GM12874 (cell line): ENCODE results near the gene TRIM23.
A peak's percentile ranks its signal among the peaks of the same experiment; 100 is the strongest.

Experiments
- CTCF ChIP-seq: IDR thresholded peaks from 2 replicates; pipeline ENCODE4 v1.5.1; 2011; ENCODE audit warnings: low read depth, mild to moderate bottlenecking, control low read depth, low read length, moderate library complexity; ENCODE audit not compliant: insufficient read depth

Gene TRIM23

GRCh38 chr5:65646938-65647337 is 22.8 kb upstream of the TRIM23 start:
- no peak for TF ChIP-seq CTCF

GRCh38 chr5:65640240-65640639 is 16.1 kb upstream of the TRIM23 start:
- TF ChIP-seq CTCF, result no peak

- TF ChIP-seq CTCF, result no peak
Measured at GRCh38 chr5:65630981-65631380, 6.8 kb upstream of the TRIM23 start.

GRCh38 chr5:65625743-65626142 is 1.6 kb upstream of the TRIM23 start:
- no peak for TF ChIP-seq CTCF

GRCh38 chr5:65624571-65625555 is 730 bp upstream of the TRIM23 start, which contains the start of the genes SHLD3 and TRAPPC13:
Gene SHLD3, plus strand, starts transcription at chr5:65625027. Its CDS starts 4,561 bp downstream, at chr5:65629588.
Gene TRAPPC13, plus strand, starts transcription at chr5:65625027. Its CDS starts 34 bp downstream, at chr5:65625061.
- peak; percentile 8; the same call in 1 of the 2 replicates for TF ChIP-seq CTCF

GRCh38 chr5:65623482-65623881 is 651 bp downstream of the TRIM23 start:
- no peak for TF ChIP-seq CTCF

- TF ChIP-seq CTCF, result no peak
Measured at GRCh38 chr5:65620021-65620420, 4.1 kb downstream of the TRIM23 start.
